Natural killer cell (primary cell): ENCODE results near the gene STX8. TPM values are rescaled to one million over a fixed set of nuclear protein-coding genes. Genes with fewer than 3 reads are reported as not detected.

Experiments used
- ATAC-seq, 3 donors: fragments of 150-1000 bp in 2 of 3; fragments of 200-7000 bp in 1 of 3; cut with Tn5 transposase; 1 replicate in 1 of 3; 2 replicates in 2 of 3; pipeline ENCODE4 v1.10.0; 2021; ENCODE audit warnings: mild to moderate bottlenecking in 2 of 3, moderate library complexity in 2 of 3
- DNase-seq, 2 donors: peaks; one replicate each; pipeline versions ENCODE4 v3.0.0 to v3.0.0-alpha.2; 2013 to 2021; ENCODE audit warnings: mixed read lengths in 1 of 2
- H3K27ac ChIP-seq: one replicate; pipeline ENCODE4 v1.5.1; 2013; ENCODE audit warnings: mild to moderate bottlenecking, low read length
- H3K27me3 ChIP-seq: one replicate; pipeline ENCODE4 v1.6.1; 2013; ENCODE audit warnings: low read length; ENCODE audit not compliant: control insufficient read depth, insufficient read depth
- H3K36me3 ChIP-seq: one replicate; pipeline ENCODE4 v1.6.1; 2013; ENCODE audit warnings: low read length; ENCODE audit not compliant: control insufficient read depth, insufficient read depth
- H3K4me1 ChIP-seq: one replicate; pipeline ENCODE4 v1.6.1; 2013; ENCODE audit warnings: low read length; ENCODE audit not compliant: control insufficient read depth, insufficient read depth
- H3K4me3 ChIP-seq: one replicate; pipeline ENCODE4 v1.5.1; 2013; ENCODE audit warnings: low read length
- H3K9me3 ChIP-seq: one replicate; pipeline ENCODE4 v1.6.1; 2013; ENCODE audit warnings: low read length; ENCODE audit not compliant: control insufficient read depth, insufficient read depth
- H3K27ac Mint-ChIP-seq, 2 donors: one replicate each; pipeline ENCODE4 v1.8.0; 2022; ENCODE audit warnings: mild to moderate bottlenecking in 2 of 2, mixed read lengths in 2 of 2, moderate library complexity in 1 of 2
- H3K27me3 Mint-ChIP-seq, 2 donors: one replicate each; pipeline ENCODE4 v1.8.0; 2022; ENCODE audit warnings: low read depth in 2 of 2, mixed read lengths in 2 of 2
- H3K36me3 Mint-ChIP-seq: one replicate; pipeline ENCODE4 v1.8.0; 2022; ENCODE audit warnings: mixed read lengths
- H3K4me1 Mint-ChIP-seq, 2 donors: one replicate each; pipeline ENCODE4 v1.8.0; 2022; ENCODE audit warnings: mixed read lengths in 2 of 2
- H3K4me3 Mint-ChIP-seq: one replicate; pipeline ENCODE4 v1.8.0; 2022; ENCODE audit warnings: mild to moderate bottlenecking, moderate library complexity, mixed read lengths
- H3K9me3 Mint-ChIP-seq, 2 donors: one replicate each; pipeline ENCODE4 v1.8.0; 2022; ENCODE audit warnings: mixed read lengths in 2 of 2
- WGBS: methylation state at CpG from one replicate; pipeline ENCODE4 v1.1.7; 2013; ENCODE audit warnings: missing lambda C conversion rate; ENCODE audit not compliant: insufficient coverage; 5-methylcytosine and 5-hydroxymethylcytosine counted together
- intact Hi-C: fragments of 100-400 bp; cut with micrococcal nuclease; formaldehyde crosslinking; loops from one replicate; pipeline ENCODE4 v1.14.2; 2022
- total RNA-seq, 4 donors: library from RNA; stranded (reverse); fragments of 120-200 nt in 1 of 4; gene quantifications; one replicate each; pipeline versions ENCODE4 v1.2.3 to v1.2.4, GENCODE V29; 2013 to 2022
- TF ChIP-seq, protein P1 (sequence below): fragments of 200-600 bp; IDR thresholded peaks from one replicate; pipeline ENCODE4 v1.8.0; 2022; ENCODE audit warnings: antibody characterized with exemption

Gene STX8
- total RNA-seq, 3 donors from 2014 or later (not counting 1 experiment from before 2014, with no cell fraction given): 96.3 to 141 (median 120) TPM

DNA sequence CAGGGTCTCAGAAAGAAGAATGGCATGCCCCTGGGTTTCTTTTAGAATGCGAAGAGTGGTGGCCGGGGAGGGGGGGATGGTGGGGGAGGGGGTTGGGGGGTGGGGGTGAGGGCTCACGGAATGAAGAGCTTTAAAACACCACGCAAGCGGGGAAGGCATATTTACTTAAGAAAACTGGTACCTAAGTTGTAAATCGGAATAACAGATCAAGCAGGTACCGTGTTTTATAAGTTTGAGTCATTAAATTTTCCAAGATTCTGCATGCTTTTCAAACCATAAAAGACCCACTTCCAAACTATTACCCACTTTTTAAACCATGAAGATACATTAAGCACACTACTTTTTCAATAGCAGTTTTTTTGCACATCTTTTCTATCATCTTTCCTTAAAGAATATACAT is 130.2 kb downstream of the STX8 start:
- H3K27ac Mint-ChIP-seq: no peak overlapping the region
- no peak for ATAC-seq

DNA sequence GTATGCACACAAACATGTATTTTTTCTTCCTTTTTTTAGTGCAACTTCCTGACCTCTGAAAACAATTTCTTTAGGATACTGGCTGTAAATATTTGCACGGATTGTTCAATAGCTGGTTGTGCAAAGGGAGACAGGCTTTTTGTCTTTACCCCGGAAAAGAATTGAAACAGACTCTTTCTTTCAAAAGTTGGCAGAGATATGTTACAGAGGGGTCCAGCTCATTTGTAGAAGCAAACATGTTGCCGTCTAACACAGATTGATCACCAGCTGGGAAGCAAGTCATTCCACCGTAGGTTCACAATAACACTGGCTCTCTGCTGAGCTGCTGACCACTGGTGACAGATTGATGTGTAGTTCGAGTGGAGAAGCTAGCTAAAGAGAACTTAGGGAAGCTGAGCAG is 130.9 kb downstream of the STX8 start:
- no peaks in the 10 kb centered on the region for H3K27me3 ChIP-seq
- no peaks in the 10 kb centered on the region for H3K36me3 Mint-ChIP-seq
- no peak overlapping the region for H3K27ac Mint-ChIP-seq
- H3K36me3 ChIP-seq: no peaks in the 10 kb centered on the region
- no peaks in the 10 kb centered on the region for H3K27me3 Mint-ChIP-seq
- H3K27ac ChIP-seq: no peak overlapping the region
- no peaks in the 10 kb centered on the region for H3K9me3 ChIP-seq
- no peak for ATAC-seq
- no peak overlapping the region for H3K4me3 ChIP-seq
- intact Hi-C loops: no loop called here
- peaks cover 16 to 24% of the 10 kb centered on the region in 2 donors for H3K4me1 Mint-ChIP-seq
- TF ChIP-seq, protein P1, sequence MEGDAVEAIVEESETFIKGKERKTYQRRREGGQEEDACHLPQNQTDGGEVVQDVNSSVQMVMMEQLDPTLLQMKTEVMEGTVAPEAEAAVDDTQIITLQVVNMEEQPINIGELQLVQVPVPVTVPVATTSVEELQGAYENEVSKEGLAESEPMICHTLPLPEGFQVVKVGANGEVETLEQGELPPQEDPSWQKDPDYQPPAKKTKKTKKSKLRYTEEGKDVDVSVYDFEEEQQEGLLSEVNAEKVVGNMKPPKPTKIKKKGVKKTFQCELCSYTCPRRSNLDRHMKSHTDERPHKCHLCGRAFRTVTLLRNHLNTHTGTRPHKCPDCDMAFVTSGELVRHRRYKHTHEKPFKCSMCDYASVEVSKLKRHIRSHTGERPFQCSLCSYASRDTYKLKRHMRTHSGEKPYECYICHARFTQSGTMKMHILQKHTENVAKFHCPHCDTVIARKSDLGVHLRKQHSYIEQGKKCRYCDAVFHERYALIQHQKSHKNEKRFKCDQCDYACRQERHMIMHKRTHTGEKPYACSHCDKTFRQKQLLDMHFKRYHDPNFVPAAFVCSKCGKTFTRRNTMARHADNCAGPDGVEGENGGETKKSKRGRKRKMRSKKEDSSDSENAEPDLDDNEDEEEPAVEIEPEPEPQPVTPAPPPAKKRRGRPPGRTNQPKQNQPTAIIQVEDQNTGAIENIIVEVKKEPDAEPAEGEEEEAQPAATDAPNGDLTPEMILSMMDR: no peak
- no peaks in the 10 kb centered on the region for H3K4me1 ChIP-seq
- no peak overlapping the region for H3K4me3 Mint-ChIP-seq
- no peaks in the 10 kb centered on the region for H3K9me3 Mint-ChIP-seq
- 99% methylated on average over 5 of the region's 5 CpGs for WGBS
- no peak for DNase-seq

More for the DNA sequence above, 130.2 kb downstream of the STX8 start:
- H3K4me3 ChIP-seq: no peak overlapping the region
- Mint-ChIP-seq H3K36me3 (no peaks in the 10 kb centered on the region), H3K9me3 (no peaks in the 10 kb centered on the region), H3K4me3 (no peak overlapping the region), H3K27me3 (no peaks in the 10 kb centered on the region), H3K4me1 (peaks cover 16 to 24% of the 10 kb centered on the region in 2 donors)
- intact Hi-C loops: no loop called here
- no peaks in the 10 kb centered on the region for H3K36me3 ChIP-seq
- no peaks in the 10 kb centered on the region for H3K4me1 ChIP-seq
- TF ChIP-seq, protein P1: no peak
- H3K9me3 ChIP-seq: no peaks in the 10 kb centered on the region
- WGBS: over 99% methylated on average over 5 of the region's 7 CpGs
- no peaks in the 10 kb centered on the region for H3K27me3 ChIP-seq
- no peak overlapping the region for H3K27ac ChIP-seq
- no peak for DNase-seq

- intact Hi-C loops: no loop called here
- no peak overlapping the region for H3K27ac Mint-ChIP-seq
- H3K4me1 ChIP-seq: no peaks in the 10 kb centered on the region
- 91% methylated on average over 5 of the region's 5 CpGs for WGBS
- H3K27me3 ChIP-seq: no peaks in the 10 kb centered on the region
- no peaks in the 10 kb centered on the region for H3K36me3 ChIP-seq
- TF ChIP-seq, protein P1: no peak
- no peaks in the 10 kb centered on the region for H3K27me3 Mint-ChIP-seq
- no peak overlapping the region for H3K4me3 Mint-ChIP-seq
- no peak overlapping the region for H3K27ac ChIP-seq
- H3K4me3 ChIP-seq: no peak overlapping the region
- no peaks in the 10 kb centered on the region for H3K9me3 Mint-ChIP-seq
- H3K4me1 Mint-ChIP-seq: peaks cover 16 to 24% of the 10 kb centered on the region in 2 donors
- DNase-seq (no peak), ATAC-seq (no peak)
- no peaks in the 10 kb centered on the region for H3K9me3 ChIP-seq
- H3K36me3 Mint-ChIP-seq: no peaks in the 10 kb centered on the region
These were observed 131.8 kb downstream of the STX8 start for GRCh38 chr17:9443811-9444210.

DNA sequence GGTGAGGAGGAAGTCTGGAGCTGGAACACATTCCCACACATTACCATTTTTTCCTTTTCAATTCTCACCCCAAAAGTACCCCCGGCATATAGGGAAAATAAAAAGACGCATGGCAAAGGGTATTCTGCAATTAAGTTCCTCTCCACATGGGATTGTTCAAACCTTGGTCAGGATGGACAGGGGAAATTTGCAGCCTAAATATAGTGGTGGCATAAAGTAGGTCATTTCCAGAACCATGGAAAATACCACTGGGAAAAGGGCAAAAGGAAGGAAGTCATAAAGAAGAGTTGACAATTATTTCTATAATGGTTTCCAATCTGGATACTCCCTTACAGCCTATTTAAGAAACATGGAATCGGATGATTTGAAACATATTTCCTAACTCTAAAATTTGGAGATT is 135.8 kb downstream of the STX8 start:
- intact Hi-C loops: no loop called here
- Histone ChIP-seq H3K9me3 (no peaks in the 10 kb centered on the region), H3K27me3 (no peaks in the 10 kb centered on the region), H3K4me3 (no peak overlapping the region), H3K36me3 (no peaks in the 10 kb centered on the region), H3K4me1 (no peaks in the 10 kb centered on the region), H3K27ac (no peak overlapping the region)
- Mint-ChIP-seq H3K27ac (no peak overlapping the region), H3K4me3 (no peak overlapping the region), H3K36me3 (no peaks in the 10 kb centered on the region), H3K4me1 (peaks cover 23 to 28% of the 10 kb centered on the region in 2 donors), H3K27me3 (no peaks in the 10 kb centered on the region), H3K9me3 (no peaks in the 10 kb centered on the region)
- DNase-seq: no peak
- no peak for ATAC-seq
- 100% methylated on average over 3 of the region's 3 CpGs for WGBS
- TF ChIP-seq, protein P1: no peak
